GM06990 (cell line): ENCODE data around the gene TOMM5.

Experiments used
- DNase-seq: peaks from one replicate; pipeline ENCODE4 v3.0.0-alpha.2; 2011; ENCODE audit not compliant: insufficient read length; ENCODE audit errors: extremely low read depth
- H3K27me3 ChIP-seq: replicated peaks from 2 replicates; pipeline ENCODE4 v1.6.0; 2011; ENCODE audit warnings: low read length; ENCODE audit not compliant: control insufficient read depth, insufficient read depth
- H3K36me3 ChIP-seq: 2 replicates; pipeline ENCODE4 v1.5.1; 2011; ENCODE audit warnings: low read length; ENCODE audit not compliant: control insufficient read depth, insufficient read depth
- H3K4me3 ChIP-seq: replicated peaks from 2 replicates; pipeline ENCODE4 v1.5.1; 2011; ENCODE audit warnings: low read depth, mild to moderate bottlenecking, control low read depth, low read length
- CTCF ChIP-seq: IDR thresholded peaks from 2 replicates; pipeline ENCODE4 v1.5.1; 2011; ENCODE audit warnings: low read length, control low read depth, mild to moderate bottlenecking, inconsistent platforms; ENCODE audit not compliant: insufficient read depth, poor library complexity, severe bottlenecking

TOMM5 gene

GRCh38 chr9:37575921-37576721 is 16.3 kb downstream of the TOMM5 start, which contains the start of gene FBXO10:
Gene FBXO10, minus strand, starts transcription at chr9:37576380. Its CDS starts 34,612 bp downstream, at chr9:37541768.
- TF ChIP-seq CTCF = no peak
- Histone ChIP-seq H3K27me3 (no peaks in the 10 kb centered on the region), H3K36me3 (peaks cover 3% of the 10 kb centered on the region), H3K4me3 (peak within 1 kb of the TSS; percentile 95)
- DNase-seq = peak; percentile 81

- no peaks in the 10 kb centered on the region for H3K27me3 ChIP-seq
- no peak for DNase-seq
- TF ChIP-seq CTCF = no peak
- peak overlapping the region; percentile 95 for H3K4me3 ChIP-seq
- peaks cover 3% of the 10 kb centered on the region for H3K36me3 ChIP-seq
Observed at GRCh38 chr9:37575511-37575914, 16.9 kb downstream of the TOMM5 start.

GRCh38 chr9:37575001-37575400 is 17.4 kb downstream of the TOMM5 start:
- TF ChIP-seq CTCF = no peak
- no peak for DNase-seq

GRCh38 chr9:37574241-37574721 is 18.1 kb downstream of the TOMM5 start:
- DNase-seq = no peak
- no peak overlapping the region for H3K4me3 ChIP-seq
- H3K27me3 ChIP-seq = no peaks in the 10 kb centered on the region
- TF ChIP-seq CTCF = no peak
- peaks cover 3% of the 10 kb centered on the region for H3K36me3 ChIP-seq

More at GRCh38 chr9:37575001-37575400, 17.4 kb downstream of the TOMM5 start:
- peaks cover 3% of the 10 kb centered on the region for H3K36me3 ChIP-seq
- peak overlapping the region; percentile 95 for H3K4me3 ChIP-seq
- H3K27me3 ChIP-seq = no peaks in the 10 kb centered on the region

GRCh38 chr9:37571282-37571681 is 21.1 kb downstream of the TOMM5 start:
- Histone ChIP-seq H3K4me3 (no peak overlapping the region), H3K36me3 (peaks cover 3% of the 10 kb centered on the region), H3K27me3 (no peaks in the 10 kb centered on the region)
- DNase-seq = no peak
- no peak for TF ChIP-seq CTCF
